Neural progenitor cell (in vitro differentiated cells): ENCODE measurements around the gene LIPT2. TPM values are rescaled to one million over a fixed set of nuclear protein-coding genes. Genes with fewer than 3 reads are reported as not detected.
A peak's percentile ranks its signal among the peaks of the same experiment; 100 is the strongest.
"Not testable (repeated sequence)": the region's sequence is repeated elsewhere in the genome, so short reads cannot be mapped to it uniquely, and the experiment has no call there.

ENCODE experiments used
- DNase-seq: peaks from one replicate; pipeline ENCODE4 v3.0.0-alpha.2; 2016; ENCODE audit warnings: low spot score
- H2AFZ ChIP-seq: fragments of 200-600 bp; sonication (generic); replicated peaks from 2 replicates; pipeline ENCODE4 v1.6.1; 2016; ENCODE audit warnings: antibody characterized with exemption
- H3F3A ChIP-seq: fragments of 200-600 bp; sonication (generic); 2 replicates; pipeline ENCODE4 v1.6.1; 2016; ENCODE audit warnings: antibody characterized with exemption, low read depth
- H3K27ac ChIP-seq: fragments of 200-600 bp; sonication (generic); 2 replicates; pipeline ENCODE4 v1.5.1; 2016; ENCODE audit warnings: mild to moderate bottlenecking
- H3K27me3 ChIP-seq: fragments of 200-600 bp; sonication (generic); 2 replicates; pipeline ENCODE4 v1.6.1; 2016; ENCODE audit warnings: mild to moderate bottlenecking, moderate library complexity
- H3K36me3 ChIP-seq: fragments of 200-600 bp; sonication (generic); 2 replicates; pipeline ENCODE4 v1.5.1; 2016
- H3K4me1 ChIP-seq: fragments of 200-600 bp; sonication (generic); 2 replicates; pipeline ENCODE4 v1.6.1; 2016; ENCODE audit warnings: mixed run types
- H3K4me2 ChIP-seq: fragments of 200-600 bp; sonication (generic); 2 replicates; pipeline ENCODE4 v1.6.1; 2016
- H3K4me3 ChIP-seq: fragments of 200-600 bp; sonication (generic); 2 replicates; pipeline ENCODE4 v1.5.1; 2016
- H3K79me2 ChIP-seq: fragments of 200-600 bp; sonication (generic); 2 replicates; pipeline ENCODE4 v1.6.1; 2016; ENCODE audit warnings: low read depth
- H3K9ac ChIP-seq: fragments of 200-600 bp; sonication (generic); 2 replicates; pipeline ENCODE4 v1.6.1; 2016
- H3K9me3 ChIP-seq: fragments of 200-600 bp; sonication (generic); 2 replicates; pipeline ENCODE4 v1.5.1; 2016; ENCODE audit warnings: low read depth
- H4K20me1 ChIP-seq: fragments of 200-600 bp; sonication (generic); 2 replicates; pipeline ENCODE4 v1.6.1; 2016; ENCODE audit warnings: low read depth
- H3K27ac Mint-ChIP-seq: 3 replicates; pipeline ENCODE4 v1.8.0; 2021; ENCODE audit warnings: mixed read lengths
- H3K27me3 Mint-ChIP-seq: 2 replicates; pipeline ENCODE4 v1.8.0; 2022; ENCODE audit warnings: low read depth, mild to moderate bottlenecking, inconsistent platforms, moderate library complexity, mixed read lengths; ENCODE audit not compliant: insufficient read depth
- H3K36me3 Mint-ChIP-seq: 3 replicates; pipeline ENCODE4 v1.8.0; 2021; ENCODE audit warnings: mixed read lengths
- H3K4me1 Mint-ChIP-seq: 3 replicates; pipeline ENCODE4 v1.8.0; 2021; ENCODE audit warnings: mixed read lengths
- H3K4me3 Mint-ChIP-seq: 3 replicates; pipeline ENCODE4 v1.8.0; 2021; ENCODE audit warnings: mild to moderate bottlenecking, moderate library complexity, mixed read lengths
- H3K9me3 Mint-ChIP-seq: 3 replicates; pipeline ENCODE4 v1.8.0; 2020; ENCODE audit warnings: mixed read lengths
- EZH2 ChIP-seq: fragments of 200-600 bp; sonication (generic); IDR thresholded peaks from 2 replicates; pipeline ENCODE4 v1.6.1; 2017; ENCODE audit warnings: antibody characterized with exemption, mild to moderate bottlenecking, moderate library complexity
- EZH2phosphoT487 ChIP-seq: fragments of 200-600 bp; sonication (generic); IDR thresholded peaks from 2 replicates; pipeline ENCODE4 v1.6.1; 2017; ENCODE audit warnings: antibody characterized with exemption
- total RNA-seq: library from RNA; depleted of rRNA; stranded (reverse); fragments of >200 nt; gene quantifications from 2 replicates; pipeline ENCODE4 v1.2.3, GENCODE V29; 2015; ENCODE audit warnings: low replicate concordance
- TF ChIP-seq, protein P1 (sequence below): fragments of 200-600 bp; sonication (generic); IDR thresholded peaks from 2 replicates; pipeline ENCODE4 v1.5.1; 2017; ENCODE audit warnings: antibody characterized with exemption, mild to moderate bottlenecking

Gene LIPT2
- total RNA-seq, 1 donor from 2014 or later, result 16.9 TPM

DNA sequence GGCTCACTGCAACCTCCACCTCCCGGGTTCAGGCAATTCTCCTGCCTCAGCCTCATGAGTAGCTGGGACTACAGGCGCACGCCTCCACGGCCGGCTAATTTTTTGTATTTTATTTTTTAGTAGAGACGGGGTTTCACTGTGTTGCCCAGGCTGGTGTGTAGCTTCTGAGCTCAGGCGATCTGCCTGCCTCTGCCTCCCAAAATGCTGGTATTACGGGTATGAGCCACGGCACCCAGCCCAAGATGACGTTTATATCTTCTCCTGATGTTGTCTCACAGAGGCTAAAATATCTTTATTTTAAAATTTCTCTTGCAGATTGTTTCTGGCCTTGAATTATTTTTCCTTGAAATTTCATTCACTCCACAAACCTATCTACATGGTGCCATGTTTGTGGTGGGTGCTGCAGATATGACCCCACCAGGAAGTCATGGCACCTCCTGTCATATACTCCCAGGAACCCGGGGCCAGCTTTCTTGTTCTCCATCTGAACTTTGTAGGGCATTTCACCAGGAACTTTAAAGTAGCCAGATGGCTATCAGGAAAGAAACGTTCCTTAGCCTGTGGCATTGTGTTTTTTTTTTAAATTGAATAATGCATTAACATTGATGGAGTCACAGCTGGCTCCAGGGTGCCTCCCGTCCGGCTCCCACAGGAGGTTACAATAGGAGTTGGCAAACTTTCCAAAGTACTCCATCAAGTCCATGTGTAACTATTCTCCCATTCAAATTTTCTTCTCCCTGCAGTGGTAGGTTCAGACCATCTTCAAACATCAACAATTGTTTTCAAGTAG, 42.0 kb upstream of the LIPT2 start:
- peaks cover 15% of the 10 kb centered on the region for H3K4me1 Mint-ChIP-seq
- H2AFZ ChIP-seq, result no peak overlapping the region

DNA sequence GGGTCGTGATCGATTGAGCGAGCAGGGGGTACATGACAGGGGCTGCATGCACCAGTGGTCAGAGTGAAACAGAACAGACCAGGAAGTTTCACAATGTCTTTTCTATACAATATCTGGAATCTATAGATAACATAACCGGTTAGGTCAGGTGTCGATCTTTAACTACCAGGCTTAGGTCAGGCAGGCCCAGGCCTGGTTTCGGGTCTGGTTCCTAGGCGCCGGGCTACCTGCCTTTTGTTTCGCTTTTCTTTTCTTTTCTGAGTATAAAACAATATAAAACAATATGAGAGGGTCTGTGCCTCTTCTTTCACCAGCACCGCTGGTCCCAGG, 41.4 kb upstream of the LIPT2 start:
- DNase-seq, H4K20me1 ChIP-seq, H3F3A ChIP-seq, H3K36me3 Mint-ChIP-seq, H3K27me3 Mint-ChIP-seq, H3K4me3 Mint-ChIP-seq, H3K79me2 ChIP-seq, H3K27ac ChIP-seq, H2AFZ ChIP-seq, H3K27ac Mint-ChIP-seq, H3K36me3 ChIP-seq, H3K4me1 ChIP-seq, H3K9me3 ChIP-seq, H3K27me3 ChIP-seq, H3K4me3 ChIP-seq, H3K4me2 ChIP-seq, H3K9ac ChIP-seq: not testable (repeated sequence)
- peaks cover 22% of the 10 kb centered on the region for H3K9me3 Mint-ChIP-seq
- H3K4me1 Mint-ChIP-seq, result peaks cover 15% of the 10 kb centered on the region

More for the DNA sequence above, 42.0 kb upstream of the LIPT2 start:
- peak overlapping the region; percentile 72 for H3K27ac Mint-ChIP-seq
- H3K4me3 Mint-ChIP-seq, result no peak overlapping the region
- Histone ChIP-seq H4K20me1 (no peaks in the 10 kb centered on the region), H3K36me3 (no peaks in the 10 kb centered on the region), H3K4me2 (no peak overlapping the region), H3K9me3 (no peaks in the 10 kb centered on the region), H3K27me3 (no peaks in the 10 kb centered on the region), H3K79me2 (no peaks in the 10 kb centered on the region), H3K4me3 (no peak overlapping the region), H3K27ac (no peak overlapping the region), H3K4me1 (no peaks in the 10 kb centered on the region), H3K9ac (no peak overlapping the region), H3F3A (no peaks in the 10 kb centered on the region)
- H3K27me3 Mint-ChIP-seq, result no peaks in the 10 kb centered on the region
- TF ChIP-seq, protein P1, sequence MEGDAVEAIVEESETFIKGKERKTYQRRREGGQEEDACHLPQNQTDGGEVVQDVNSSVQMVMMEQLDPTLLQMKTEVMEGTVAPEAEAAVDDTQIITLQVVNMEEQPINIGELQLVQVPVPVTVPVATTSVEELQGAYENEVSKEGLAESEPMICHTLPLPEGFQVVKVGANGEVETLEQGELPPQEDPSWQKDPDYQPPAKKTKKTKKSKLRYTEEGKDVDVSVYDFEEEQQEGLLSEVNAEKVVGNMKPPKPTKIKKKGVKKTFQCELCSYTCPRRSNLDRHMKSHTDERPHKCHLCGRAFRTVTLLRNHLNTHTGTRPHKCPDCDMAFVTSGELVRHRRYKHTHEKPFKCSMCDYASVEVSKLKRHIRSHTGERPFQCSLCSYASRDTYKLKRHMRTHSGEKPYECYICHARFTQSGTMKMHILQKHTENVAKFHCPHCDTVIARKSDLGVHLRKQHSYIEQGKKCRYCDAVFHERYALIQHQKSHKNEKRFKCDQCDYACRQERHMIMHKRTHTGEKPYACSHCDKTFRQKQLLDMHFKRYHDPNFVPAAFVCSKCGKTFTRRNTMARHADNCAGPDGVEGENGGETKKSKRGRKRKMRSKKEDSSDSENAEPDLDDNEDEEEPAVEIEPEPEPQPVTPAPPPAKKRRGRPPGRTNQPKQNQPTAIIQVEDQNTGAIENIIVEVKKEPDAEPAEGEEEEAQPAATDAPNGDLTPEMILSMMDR, result no peak
- TF ChIP-seq EZH2, result no peak
- no peak for TF ChIP-seq EZH2phosphoT487
- peaks cover 2% of the 10 kb centered on the region for H3K36me3 Mint-ChIP-seq
- no peak for DNase-seq
- peaks cover 27% of the 10 kb centered on the region for H3K9me3 Mint-ChIP-seq

DNA sequence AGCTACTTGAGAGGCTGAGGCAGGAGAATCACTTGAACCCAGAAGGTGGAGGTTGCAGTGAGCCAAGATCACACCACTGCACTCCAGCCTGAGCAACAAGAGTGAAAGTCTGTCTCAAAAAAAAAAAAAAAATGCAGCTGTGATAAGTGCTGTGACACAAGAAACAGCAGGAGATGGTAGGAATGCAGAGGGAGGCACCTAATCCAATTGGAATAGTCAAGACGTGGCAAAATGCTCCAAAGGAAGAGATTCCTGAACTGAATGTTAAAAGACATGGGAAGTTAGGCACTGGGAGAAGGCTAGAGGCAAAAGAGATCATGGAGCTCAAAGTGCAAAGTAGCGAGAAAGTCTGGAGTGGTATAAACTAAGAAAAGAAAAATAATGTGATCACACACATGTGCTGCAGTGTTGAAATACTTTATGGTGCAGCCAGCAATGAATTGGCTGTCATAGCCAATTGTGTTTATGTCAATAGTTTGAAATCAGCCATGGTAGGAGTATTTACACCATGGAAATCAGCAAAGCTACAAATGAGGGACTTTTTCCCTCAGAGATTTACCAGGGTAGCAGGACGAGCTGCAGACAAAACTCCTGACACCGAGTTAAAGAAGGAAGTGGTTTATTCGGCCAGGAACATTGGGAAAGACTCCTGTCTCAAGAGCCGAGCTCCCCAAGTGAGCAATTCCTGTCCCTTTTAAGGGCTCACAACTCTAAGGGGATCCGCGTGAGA, 40.9 kb upstream of the LIPT2 start:
- H3K4me1 Mint-ChIP-seq, result peaks cover 15% of the 10 kb centered on the region
- peaks cover 2% of the 10 kb centered on the region for H3K36me3 Mint-ChIP-seq
- H3K4me3 ChIP-seq, result no peak overlapping the region
- H3F3A ChIP-seq, result no peaks in the 10 kb centered on the region
- no peaks in the 10 kb centered on the region for H3K27me3 Mint-ChIP-seq
- H3K27me3 ChIP-seq, result no peaks in the 10 kb centered on the region
- no peaks in the 10 kb centered on the region for H4K20me1 ChIP-seq
- no peak overlapping the region for H3K4me2 ChIP-seq
- H3K4me3 Mint-ChIP-seq, result no peak overlapping the region
- peaks cover 22% of the 10 kb centered on the region for H3K9me3 Mint-ChIP-seq
- no peak overlapping the region for H3K27ac ChIP-seq
- no peaks in the 10 kb centered on the region for H3K9me3 ChIP-seq
- no peaks in the 10 kb centered on the region for H3K79me2 ChIP-seq
- no peak overlapping the region for H3K27ac Mint-ChIP-seq
- H3K9ac ChIP-seq, result no peak overlapping the region
- H3K36me3 ChIP-seq, result no peaks in the 10 kb centered on the region
- peak; percentile 15 for DNase-seq
- H2AFZ ChIP-seq, result peak overlapping the region; percentile 19
- H3K4me1 ChIP-seq, result no peaks in the 10 kb centered on the region
- TF ChIP-seq EZH2 (no peak), EZH2phosphoT487 (no peak)
- TF ChIP-seq, protein P1, result no peak

DNA sequence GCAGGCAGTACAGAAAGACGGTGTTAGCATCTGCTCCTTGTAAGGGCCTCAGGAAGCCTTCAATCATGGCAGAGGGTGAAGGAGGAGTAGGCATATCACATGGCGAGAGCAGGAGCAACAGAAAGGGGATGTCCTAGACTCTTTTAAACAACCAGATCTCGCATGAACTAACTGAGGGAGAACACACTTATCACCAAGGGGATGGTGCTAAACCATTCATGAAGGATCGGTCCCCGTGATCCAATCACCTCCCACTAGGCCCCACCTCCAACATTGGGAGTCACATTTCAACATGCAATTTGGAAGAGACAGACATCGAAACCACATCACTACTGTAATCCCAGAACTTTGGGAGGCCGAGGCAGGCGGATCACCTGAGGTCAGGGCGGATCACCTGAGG, 39.9 kb upstream of the LIPT2 start:
- Histone ChIP-seq H3K36me3 (no peaks in the 10 kb centered on the region), H3K4me3 (no peak overlapping the region), H3K4me1 (no peaks in the 10 kb centered on the region), H2AFZ (no peak overlapping the region), H3K27ac (no peak overlapping the region), H3F3A (no peaks in the 10 kb centered on the region), H4K20me1 (no peaks in the 10 kb centered on the region), H3K79me2 (no peaks in the 10 kb centered on the region), H3K4me2 (no peak overlapping the region), H3K27me3 (no peaks in the 10 kb centered on the region), H3K9me3 (no peaks in the 10 kb centered on the region), H3K9ac (no peak overlapping the region)
- Mint-ChIP-seq H3K9me3 (peaks cover 15% of the 10 kb centered on the region), H3K4me3 (no peak overlapping the region), H3K36me3 (peaks cover 2% of the 10 kb centered on the region), H3K4me1 (peaks cover 7% of the 10 kb centered on the region), H3K27me3 (no peaks in the 10 kb centered on the region), H3K27ac (peak overlapping the region; percentile 75)
- no peak for DNase-seq
- TF ChIP-seq EZH2phosphoT487 (no peak), EZH2 (no peak)
- TF ChIP-seq, protein P1, result no peak
